HUES6 (cell line): ENCODE measurements around the gene NR2E1.

Experiments used
- H3K27ac ChIP-seq: 2 replicates; pipeline ENCODE4 v1.7.0; 2013; ENCODE audit warnings: low read depth, mild to moderate bottlenecking, low read length, inconsistent platforms
- H3K27me3 ChIP-seq: 2 replicates; pipeline ENCODE4 v1.6.1; 2013; ENCODE audit warnings: low read length; ENCODE audit not compliant: control insufficient read depth, insufficient read depth
- H3K36me3 ChIP-seq: 2 replicates; pipeline ENCODE4 v1.6.1; 2013; ENCODE audit warnings: low read length; ENCODE audit not compliant: control insufficient read depth, insufficient read depth
- H3K4me1 ChIP-seq: 2 replicates; pipeline ENCODE4 v1.6.1; 2013; ENCODE audit warnings: low read length; ENCODE audit not compliant: control insufficient read depth, insufficient read depth
- H3K4me3 ChIP-seq: 2 replicates; pipeline ENCODE4 v1.5.1; 2013; ENCODE audit warnings: low read depth, low read length
- H3K9ac ChIP-seq: one replicate; pipeline ENCODE4 v1.6.1; 2013; ENCODE audit warnings: mild to moderate bottlenecking, low read length
- H3K9me3 ChIP-seq: 2 replicates; pipeline ENCODE4 v1.6.1; 2013; ENCODE audit warnings: low read depth, low read length; ENCODE audit not compliant: control insufficient read depth, insufficient read depth

The NR2E1 gene

GRCh38 chr6:108198761-108199498, 33.1 kb downstream of the NR2E1 start:
- Histone ChIP-seq H3K27me3 (no peaks in the 10 kb centered on the region; the same call in 1 of the 2 replicates), H3K36me3 (no peaks in the 10 kb centered on the region), H3K4me3 (no peak overlapping the region), H3K9me3 (no peaks in the 10 kb centered on the region), H3K4me1 (no peaks in the 10 kb centered on the region), H3K9ac (no peak overlapping the region), H3K27ac (no peak overlapping the region)

- Histone ChIP-seq H3K4me3 (no peak overlapping the region), H3K27ac (no peak overlapping the region), H3K9me3 (no peaks in the 10 kb centered on the region), H3K36me3 (no peaks in the 10 kb centered on the region), H3K9ac (no peak overlapping the region), H3K4me1 (no peaks in the 10 kb centered on the region), H3K27me3 (no peaks in the 10 kb centered on the region)
These were observed 34.4 kb downstream of the NR2E1 start for GRCh38 chr6:108200186-108200585.

GRCh38 chr6:108200631-108201030, 34.8 kb downstream of the NR2E1 start:
- no peaks in the 10 kb centered on the region for H3K4me1 ChIP-seq
- no peaks in the 10 kb centered on the region for H3K36me3 ChIP-seq
- H3K27me3 ChIP-seq = no peaks in the 10 kb centered on the region
- no peak overlapping the region for H3K27ac ChIP-seq
- H3K4me3 ChIP-seq = no peak overlapping the region
- no peak overlapping the region for H3K9ac ChIP-seq
- no peaks in the 10 kb centered on the region for H3K9me3 ChIP-seq

- Histone ChIP-seq H3K27me3 (no peaks in the 10 kb centered on the region), H3K27ac (no peak overlapping the region), H3K9ac (no peak overlapping the region), H3K4me3 (no peak overlapping the region), H3K9me3 (no peaks in the 10 kb centered on the region), H3K36me3 (no peaks in the 10 kb centered on the region), H3K4me1 (no peaks in the 10 kb centered on the region)
These were observed 37.6 kb downstream of the NR2E1 start for GRCh38 chr6:108203189-108204112.

- Histone ChIP-seq H3K9ac (no peak overlapping the region), H3K4me1 (no peaks in the 10 kb centered on the region), H3K27ac (no peak overlapping the region), H3K9me3 (no peaks in the 10 kb centered on the region), H3K27me3 (no peaks in the 10 kb centered on the region), H3K36me3 (peaks cover 7% of the 10 kb centered on the region; the same call in 1 of the 2 replicates), H3K4me3 (no peak overlapping the region)
These were observed 41.2 kb downstream of the NR2E1 start for GRCh38 chr6:108207013-108207412.

- no peak overlapping the region for H3K27ac ChIP-seq
- peaks cover 10% of the 10 kb centered on the region; the same call in 1 of the 2 replicates for H3K36me3 ChIP-seq
- H3K9ac ChIP-seq = no peak overlapping the region
- no peaks in the 10 kb centered on the region for H3K4me1 ChIP-seq
- H3K9me3 ChIP-seq = no peaks in the 10 kb centered on the region
- H3K4me3 ChIP-seq = no peak overlapping the region
- H3K27me3 ChIP-seq = no peaks in the 10 kb centered on the region
These were observed 43.9 kb downstream of the NR2E1 start for GRCh38 chr6:108209738-108210137.

GRCh38 chr6:108210556-108210955, 44.7 kb downstream of the NR2E1 start:
- Histone ChIP-seq H3K27me3 (no peaks in the 10 kb centered on the region), H3K9ac (no peak overlapping the region), H3K4me1 (no peaks in the 10 kb centered on the region), H3K36me3 (peaks cover 10% of the 10 kb centered on the region; the same call in 1 of the 2 replicates), H3K9me3 (no peaks in the 10 kb centered on the region), H3K27ac (no peak overlapping the region), H3K4me3 (no peak overlapping the region)

- H3K4me3 ChIP-seq = no peak overlapping the region
- H3K9me3 ChIP-seq = no peaks in the 10 kb centered on the region
These were observed 45.8 kb downstream of the NR2E1 start for GRCh38 chr6:108211671-108212070.

GRCh38 chr6:108222064-108222463, 56.2 kb downstream of the NR2E1 start:
- H3K4me3 ChIP-seq = no peak overlapping the region
- H3K27me3 ChIP-seq = no peaks in the 10 kb centered on the region
- H3K4me1 ChIP-seq = peaks cover 8% of the 10 kb centered on the region
- no peak overlapping the region for H3K9ac ChIP-seq
- peaks cover 22% of the 10 kb centered on the region for H3K36me3 ChIP-seq
- no peaks in the 10 kb centered on the region for H3K9me3 ChIP-seq
- no peak overlapping the region for H3K27ac ChIP-seq

More at GRCh38 chr6:108211671-108212070, 45.8 kb downstream of the NR2E1 start:
- Histone ChIP-seq H3K36me3 (peaks cover 10% of the 10 kb centered on the region), H3K27ac (no peak overlapping the region), H3K4me1 (no peaks in the 10 kb centered on the region), H3K9ac (no peak overlapping the region), H3K27me3 (no peaks in the 10 kb centered on the region)

GRCh38 chr6:108222504-108222903, 56.7 kb downstream of the NR2E1 start:
- H3K9ac ChIP-seq = no peak overlapping the region
- H3K4me3 ChIP-seq = no peak overlapping the region
- H3K36me3 ChIP-seq = peaks cover 22% of the 10 kb centered on the region
- no peaks in the 10 kb centered on the region for H3K27me3 ChIP-seq
- H3K4me1 ChIP-seq = peaks cover 13% of the 10 kb centered on the region
- no peaks in the 10 kb centered on the region for H3K9me3 ChIP-seq
- H3K27ac ChIP-seq = no peak overlapping the region

- peaks cover 16% of the 10 kb centered on the region for H3K4me1 ChIP-seq
- H3K27me3 ChIP-seq = no peaks in the 10 kb centered on the region
- no peak overlapping the region for H3K9ac ChIP-seq
- H3K4me3 ChIP-seq = no peak overlapping the region
- H3K36me3 ChIP-seq = peaks cover 3% of the 10 kb centered on the region; the same call in 1 of the 2 replicates
- no peak overlapping the region for H3K27ac ChIP-seq
- no peaks in the 10 kb centered on the region for H3K9me3 ChIP-seq
These were observed 61.5 kb downstream of the NR2E1 start for GRCh38 chr6:108227290-108227689.
